ENCODE data around the gene MRPL12. TPM values are rescaled to one million over a fixed set of nuclear protein-coding genes. Genes with fewer than 3 reads are reported as not detected.

MRPL12 gene
- total RNA-seq, 1 experiment from 2014 or later = 94.7 TPM

DNA sequence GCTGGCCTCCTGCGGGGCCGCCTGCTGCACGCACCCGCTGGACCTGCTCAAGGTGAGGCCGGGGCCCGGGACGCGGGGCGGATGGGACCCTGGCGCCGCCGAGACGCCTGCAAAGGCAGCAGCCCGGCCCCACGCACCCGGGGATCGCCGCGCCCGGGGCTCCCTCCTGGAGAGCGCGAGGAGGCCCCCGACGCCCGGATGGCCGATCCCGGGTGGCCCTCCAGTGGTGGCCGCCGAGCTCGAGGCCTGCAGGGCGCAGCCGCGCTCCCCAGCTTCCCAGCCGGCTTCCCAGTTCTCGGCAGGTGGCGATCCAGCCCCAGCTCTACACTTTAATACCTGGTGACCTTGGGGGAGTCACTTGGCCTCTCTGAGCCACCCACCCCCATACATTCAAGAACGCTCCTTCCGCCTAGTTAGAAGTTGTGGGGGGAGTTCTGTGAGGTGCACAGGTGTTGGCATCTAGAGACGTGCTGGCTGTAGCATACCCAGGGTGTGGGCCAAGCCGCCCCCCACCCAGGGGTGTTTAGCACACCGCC lies 9.4 kb downstream of the MRPL12 start:
- no peaks in the 10 kb centered on the region for H3K9me3 Mint-ChIP-seq (ENCODE audit: low read depth, unreplicated experiment)
- no TSS peak for BruUV-seq (replicated peaks)
- peak overlapping the region; percentile 92 for H3K4me3 Mint-ChIP-seq (ENCODE audit: low read depth, unreplicated experiment)
- CTCF ChIA-PET = interaction anchor here (0.6 kb wide), 1 partner anchor 103 kb away, joined by 3 read pairs; no protein-coding TSS in a partner anchor
- H3K27ac Mint-ChIP-seq (ENCODE audit: unreplicated experiment) = peak overlapping the region; percentile 85
- TF ChIP-seq, protein P1, sequence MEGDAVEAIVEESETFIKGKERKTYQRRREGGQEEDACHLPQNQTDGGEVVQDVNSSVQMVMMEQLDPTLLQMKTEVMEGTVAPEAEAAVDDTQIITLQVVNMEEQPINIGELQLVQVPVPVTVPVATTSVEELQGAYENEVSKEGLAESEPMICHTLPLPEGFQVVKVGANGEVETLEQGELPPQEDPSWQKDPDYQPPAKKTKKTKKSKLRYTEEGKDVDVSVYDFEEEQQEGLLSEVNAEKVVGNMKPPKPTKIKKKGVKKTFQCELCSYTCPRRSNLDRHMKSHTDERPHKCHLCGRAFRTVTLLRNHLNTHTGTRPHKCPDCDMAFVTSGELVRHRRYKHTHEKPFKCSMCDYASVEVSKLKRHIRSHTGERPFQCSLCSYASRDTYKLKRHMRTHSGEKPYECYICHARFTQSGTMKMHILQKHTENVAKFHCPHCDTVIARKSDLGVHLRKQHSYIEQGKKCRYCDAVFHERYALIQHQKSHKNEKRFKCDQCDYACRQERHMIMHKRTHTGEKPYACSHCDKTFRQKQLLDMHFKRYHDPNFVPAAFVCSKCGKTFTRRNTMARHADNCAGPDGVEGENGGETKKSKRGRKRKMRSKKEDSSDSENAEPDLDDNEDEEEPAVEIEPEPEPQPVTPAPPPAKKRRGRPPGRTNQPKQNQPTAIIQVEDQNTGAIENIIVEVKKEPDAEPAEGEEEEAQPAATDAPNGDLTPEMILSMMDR (IDR thresholded peaks at IDR 0.05; ENCODE audit: unreplicated experiment) = no peak
- DNase-seq = peak; percentile 71
- intact Hi-C loops (cut with micrococcal nuclease; ENCODE audit: unreplicated experiment) = no loop called here
- H3K27me3 Mint-ChIP-seq (ENCODE audit: unreplicated experiment) = no peaks in the 10 kb centered on the region
- H3K36me3 Mint-ChIP-seq (ENCODE audit: insufficient read depth, unreplicated experiment) = peaks cover 63% of the 10 kb centered on the region
- peaks cover 12% of the 10 kb centered on the region for H3K4me1 Mint-ChIP-seq (ENCODE audit: low read depth, unreplicated experiment)

DNA sequence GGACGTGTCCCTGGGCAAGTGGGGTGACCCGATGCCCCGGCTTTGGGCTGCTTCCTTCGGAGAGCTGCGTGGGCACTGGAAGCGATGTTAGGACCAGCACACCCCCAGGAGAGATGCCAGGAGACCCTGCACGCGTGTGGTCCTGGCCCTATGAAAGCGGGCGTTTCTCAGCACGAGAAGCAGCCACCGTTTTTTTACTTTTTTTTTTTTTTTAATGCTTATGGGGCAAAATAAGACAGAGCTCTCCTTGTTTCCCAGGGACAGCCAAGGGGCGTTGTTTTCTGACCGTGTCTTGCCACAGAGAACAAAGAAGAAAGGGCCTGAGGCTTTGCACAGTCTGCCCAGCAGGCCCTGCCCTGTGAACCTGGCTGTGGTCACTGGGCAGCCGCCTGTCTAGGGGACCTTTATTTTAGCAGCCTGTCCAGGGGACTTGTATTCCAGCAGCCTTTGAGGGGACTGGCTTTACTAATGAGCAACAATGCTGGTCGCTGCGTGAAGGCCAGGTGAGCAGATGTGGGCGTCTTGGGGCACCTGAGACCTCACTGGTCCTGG lies 9.9 kb downstream of the MRPL12 start:
- Mint-ChIP-seq H3K36me3 (ENCODE audit: insufficient read depth, unreplicated experiment) (peaks cover 62% of the 10 kb centered on the region), H3K4me1 (ENCODE audit: low read depth, unreplicated experiment) (peaks cover 12% of the 10 kb centered on the region), H3K4me3 (ENCODE audit: low read depth, unreplicated experiment) (peak overlapping the region; percentile 92), H3K27me3 (ENCODE audit: unreplicated experiment) (no peaks in the 10 kb centered on the region), H3K27ac (ENCODE audit: unreplicated experiment) (peak overlapping the region; percentile 85), H3K9me3 (ENCODE audit: low read depth, unreplicated experiment) (no peaks in the 10 kb centered on the region)
- TF ChIP-seq, protein P1 (IDR thresholded peaks at IDR 0.05; ENCODE audit: unreplicated experiment) = no peak
- intact Hi-C loops (cut with micrococcal nuclease; ENCODE audit: unreplicated experiment) = no loop called here
- TSS peak; percentile 18 for BruUV-seq (replicated peaks)
- CTCF ChIA-PET = interaction anchor here (0.6 to 0.7 kb wide), 2 partner anchors 136 to 347 kb away, joined by 3 to 4 read pairs; no protein-coding TSS in a partner anchor
- peak; percentile 54 for DNase-seq

DNA sequence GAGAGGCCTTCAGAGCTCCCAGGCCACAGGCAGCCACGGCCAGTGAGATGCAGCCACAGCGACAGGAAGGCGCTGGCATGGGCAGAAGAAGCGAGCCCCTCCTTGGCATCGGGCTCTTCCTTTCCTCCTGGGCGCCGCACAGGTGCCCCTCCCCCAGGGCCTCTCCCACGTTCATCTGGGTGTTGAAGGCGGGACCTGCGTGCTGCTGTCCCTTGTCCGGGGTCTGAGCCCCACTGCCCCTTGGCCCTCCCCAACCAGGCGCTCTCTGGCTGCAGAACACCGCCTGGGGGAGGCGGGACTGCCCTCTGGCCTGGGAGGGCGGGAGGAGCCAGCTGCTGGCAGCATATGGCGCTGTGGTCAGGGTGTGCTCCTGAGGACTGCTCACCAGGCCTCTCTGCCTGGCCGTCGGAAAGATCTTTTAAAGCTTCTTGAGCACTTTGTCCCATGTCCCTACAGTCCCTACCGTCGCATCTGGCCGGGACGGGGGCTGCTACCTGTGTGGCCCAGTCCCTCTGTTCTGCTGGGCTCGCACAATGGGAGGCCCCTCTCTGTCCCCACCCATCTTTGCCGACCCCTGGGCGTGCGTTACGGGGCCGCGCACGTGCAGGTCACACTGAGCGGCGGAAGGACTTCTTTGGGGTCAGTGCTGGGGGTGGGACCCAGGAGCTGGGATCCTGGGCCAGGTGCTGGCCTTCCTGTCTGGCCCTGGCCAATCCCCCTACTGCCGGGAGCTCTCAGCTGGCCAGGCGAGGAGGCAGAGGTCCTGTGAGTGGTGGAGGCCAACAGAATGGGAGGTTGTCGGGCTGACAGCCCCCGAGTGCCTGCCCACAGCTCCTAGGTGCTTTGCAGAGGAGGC lies 10.6 kb downstream of the MRPL12 start:
- CTCF ChIA-PET = interaction anchor here (0.6 to 1.1 kb wide), 3 partner anchors 108 to 348 kb away, joined by 3 to 4 read pairs (median 3); no protein-coding TSS in a partner anchor
- BruUV-seq (replicated peaks) = no TSS peak
- Mint-ChIP-seq H3K9me3 (ENCODE audit: low read depth, unreplicated experiment) (no peaks in the 10 kb centered on the region), H3K36me3 (ENCODE audit: insufficient read depth, unreplicated experiment) (peaks cover 64% of the 10 kb centered on the region), H3K4me1 (ENCODE audit: low read depth, unreplicated experiment) (peaks cover 12% of the 10 kb centered on the region), H3K4me3 (ENCODE audit: low read depth, unreplicated experiment) (peak overlapping the region; percentile 92), H3K27ac (ENCODE audit: unreplicated experiment) (peak overlapping the region; percentile 85), H3K27me3 (ENCODE audit: unreplicated experiment) (no peaks in the 10 kb centered on the region)
- intact Hi-C loops (cut with micrococcal nuclease; ENCODE audit: unreplicated experiment) = no loop called here
- TF ChIP-seq, protein P1 (IDR thresholded peaks at IDR 0.05; ENCODE audit: unreplicated experiment) = no peak
- peak; percentile 38 for DNase-seq

DNA sequence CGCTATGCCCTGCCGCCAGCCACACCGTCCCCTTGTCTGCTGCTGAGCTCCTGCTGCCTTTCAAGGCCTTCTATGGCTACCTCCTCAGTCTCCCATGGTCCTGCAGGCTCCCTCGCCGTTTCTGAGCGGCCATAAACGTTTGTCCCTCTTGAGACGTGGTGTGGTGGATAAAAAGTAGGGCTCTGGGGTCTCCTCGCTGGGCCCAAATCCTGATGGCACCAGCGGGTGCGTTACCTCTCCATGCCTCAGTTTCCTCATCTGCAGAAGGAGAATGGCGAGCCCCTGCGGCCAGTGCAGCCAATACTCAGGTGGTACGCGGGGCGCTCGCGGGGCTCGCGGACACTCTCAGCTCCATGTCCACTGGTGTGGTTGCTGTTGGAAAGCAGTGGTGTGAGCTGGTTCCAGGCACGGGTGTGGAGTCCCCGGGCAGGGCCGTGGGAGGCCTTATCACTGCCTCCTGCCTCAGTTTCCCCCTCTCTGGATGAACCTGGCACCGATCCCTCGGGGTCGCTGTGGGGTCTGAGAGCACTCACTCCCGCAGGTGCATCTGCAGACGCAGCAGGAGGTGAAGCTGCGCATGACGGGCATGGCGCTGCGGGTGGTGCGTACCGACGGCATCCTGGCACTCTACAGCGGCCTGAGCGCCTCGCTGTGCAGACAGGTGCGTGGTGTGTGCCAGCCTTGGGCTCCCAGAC lies 11.4 kb downstream of the MRPL12 start:
- CTCF ChIA-PET = interaction anchor here (1.1 kb wide), 1 partner anchor 107 kb away, joined by 3 read pairs; no protein-coding TSS in a partner anchor
- DNase-seq = no peak
- intact Hi-C loops (cut with micrococcal nuclease; ENCODE audit: unreplicated experiment) = no loop called here
- Mint-ChIP-seq H3K27me3 (ENCODE audit: unreplicated experiment) (no peaks in the 10 kb centered on the region), H3K9me3 (ENCODE audit: low read depth, unreplicated experiment) (no peaks in the 10 kb centered on the region), H3K4me3 (ENCODE audit: low read depth, unreplicated experiment) (peak overlapping the region; percentile 92), H3K4me1 (ENCODE audit: low read depth, unreplicated experiment) (peaks cover 12% of the 10 kb centered on the region), H3K27ac (ENCODE audit: unreplicated experiment) (no peak overlapping the region), H3K36me3 (ENCODE audit: insufficient read depth, unreplicated experiment) (peaks cover 63% of the 10 kb centered on the region)
- TF ChIP-seq, protein P1 (IDR thresholded peaks at IDR 0.05; ENCODE audit: unreplicated experiment) = no peak
- BruUV-seq (replicated peaks) = no TSS peak

Data from Calu3 (cell line).